Measurements from ENCODE around the gene KLK7.

Gene KLK7

DNA sequence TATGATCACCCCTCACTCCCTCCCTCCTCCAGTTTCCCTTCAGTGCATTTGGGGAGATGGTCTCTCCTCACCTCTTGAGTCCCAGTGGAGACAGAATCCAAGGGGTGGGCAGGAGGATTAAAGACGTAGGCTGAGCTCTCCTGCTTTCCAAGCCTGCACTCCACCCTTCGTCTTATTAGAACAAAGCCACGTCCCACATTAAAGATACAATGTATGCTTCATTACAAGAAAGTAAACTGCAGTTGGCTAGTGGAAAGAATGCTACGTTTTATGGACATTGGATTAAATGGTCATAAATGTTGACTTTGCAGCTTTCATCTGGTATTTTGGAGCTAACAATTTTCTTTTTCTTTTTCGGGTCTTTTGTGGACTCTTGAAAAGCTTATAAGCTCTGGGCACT lies 44.2 kb upstream of the KLK7 start:
- TF ChIP-seq CTCF (IDR thresholded peaks at IDR 0.05; ENCODE audit: poor library complexity, severe bottlenecking) = no peak
- H3K4me3 ChIP-seq (ENCODE audit: severe bottlenecking) = no peak overlapping the region
- ATAC-seq (ENCODE audit: low read depth) (no peak), DNase-seq (ENCODE audit: low spot score) (no peak)
- H3K36me3 ChIP-seq (ENCODE audit: low read depth) = no peaks in the 10 kb centered on the region
- peaks cover 3% of the 10 kb centered on the region for H3K27me3 ChIP-seq (ENCODE audit: insufficient read depth, poor library complexity, severe bottlenecking)
- no peak overlapping the region for H3K27ac ChIP-seq (ENCODE audit: poor library complexity, severe bottlenecking)
- no peaks in the 10 kb centered on the region for H3K9me3 ChIP-seq (ENCODE audit: severe bottlenecking)
- H3K4me1 ChIP-seq (ENCODE audit: insufficient read depth, poor library complexity, severe bottlenecking) = no peaks in the 10 kb centered on the region

GRCh38 chr19:51027126-51027806 lies 43.5 kb upstream of the KLK7 start:
- H3K9me3 ChIP-seq (ENCODE audit: severe bottlenecking) = no peaks in the 10 kb centered on the region
- H3K4me3 ChIP-seq (ENCODE audit: severe bottlenecking) = no peak overlapping the region
- no peak; the same call in 2 of the 3 replicates for ATAC-seq (ENCODE audit: low read depth)
- H3K27me3 ChIP-seq (ENCODE audit: insufficient read depth, poor library complexity, severe bottlenecking) = peaks cover 3% of the 10 kb centered on the region
- no peak for DNase-seq (ENCODE audit: low spot score)
- no peak for TF ChIP-seq CTCF (IDR thresholded peaks at IDR 0.05; ENCODE audit: poor library complexity, severe bottlenecking)
- H3K36me3 ChIP-seq (ENCODE audit: low read depth) = no peaks in the 10 kb centered on the region
- H3K27ac ChIP-seq (ENCODE audit: poor library complexity, severe bottlenecking) = no peak overlapping the region
- no peaks in the 10 kb centered on the region for H3K4me1 ChIP-seq (ENCODE audit: insufficient read depth, poor library complexity, severe bottlenecking)

DNA sequence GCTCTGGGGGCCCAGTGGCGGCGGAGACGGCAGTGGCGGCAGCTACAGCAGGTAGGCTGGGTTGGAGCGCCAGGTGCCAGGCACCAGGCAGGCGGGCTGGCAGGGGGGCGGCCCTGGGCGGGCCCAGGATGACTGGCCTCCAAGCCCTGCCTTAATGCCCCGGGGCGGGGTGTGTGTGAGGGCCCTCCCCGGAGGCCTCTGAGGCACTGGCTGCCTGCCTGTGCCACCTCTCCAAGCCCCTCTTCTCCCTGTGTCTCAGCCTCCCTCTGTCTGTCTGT lies 42.8 kb upstream of the KLK7 start, which contains the start of gene KLK11:
KLK11 (minus strand) TSS at position 63 of the 278 bp plus-strand sequence. CDS start 985 bp downstream, outside the sequence.
- Histone ChIP-seq H3K27me3 (ENCODE audit: insufficient read depth, poor library complexity, severe bottlenecking) (peaks cover 3% of the 10 kb centered on the region), H3K9me3 (ENCODE audit: severe bottlenecking) (no peaks in the 10 kb centered on the region), H3K36me3 (ENCODE audit: low read depth) (no peaks in the 10 kb centered on the region), H3K4me1 (ENCODE audit: insufficient read depth, poor library complexity, severe bottlenecking) (no peaks in the 10 kb centered on the region), H3K27ac (ENCODE audit: poor library complexity, severe bottlenecking) (no peak within 1 kb of the TSS), H3K4me3 (ENCODE audit: severe bottlenecking) (no peak within 1 kb of the TSS)
- TF ChIP-seq CTCF (IDR thresholded peaks at IDR 0.05; ENCODE audit: poor library complexity, severe bottlenecking) = no peak
- no peak for DNase-seq (ENCODE audit: low spot score)
- ATAC-seq (ENCODE audit: low read depth) = peak; percentile 55; the same call in 2 of the 3 replicates

- Histone ChIP-seq H3K4me3 (ENCODE audit: severe bottlenecking) (no peak overlapping the region), H3K27me3 (ENCODE audit: insufficient read depth, poor library complexity, severe bottlenecking) (peaks cover 3% of the 10 kb centered on the region), H3K27ac (ENCODE audit: poor library complexity, severe bottlenecking) (no peak overlapping the region), H3K36me3 (ENCODE audit: low read depth) (no peaks in the 10 kb centered on the region), H3K4me1 (ENCODE audit: insufficient read depth, poor library complexity, severe bottlenecking) (no peaks in the 10 kb centered on the region), H3K9me3 (ENCODE audit: severe bottlenecking) (no peaks in the 10 kb centered on the region)
- TF ChIP-seq CTCF (IDR thresholded peaks at IDR 0.05; ENCODE audit: poor library complexity, severe bottlenecking) = no peak
- ATAC-seq (ENCODE audit: low read depth) (no peak), DNase-seq (ENCODE audit: low spot score) (no peak)
Observed at GRCh38 chr19:51025809-51026553, 42.3 kb upstream of the KLK7 start.

GRCh38 chr19:51025401-51025800 lies 41.7 kb upstream of the KLK7 start:
- no peaks in the 10 kb centered on the region for H3K36me3 ChIP-seq (ENCODE audit: low read depth)
- H3K27me3 ChIP-seq (ENCODE audit: insufficient read depth, poor library complexity, severe bottlenecking) = peaks cover 3% of the 10 kb centered on the region
- H3K4me1 ChIP-seq (ENCODE audit: insufficient read depth, poor library complexity, severe bottlenecking) = no peaks in the 10 kb centered on the region
- no peak for TF ChIP-seq CTCF (IDR thresholded peaks at IDR 0.05; ENCODE audit: poor library complexity, severe bottlenecking)
- H3K4me3 ChIP-seq (ENCODE audit: severe bottlenecking) = no peak overlapping the region
- no peak for DNase-seq (ENCODE audit: low spot score)
- H3K27ac ChIP-seq (ENCODE audit: poor library complexity, severe bottlenecking) = no peak overlapping the region
- ATAC-seq (ENCODE audit: low read depth) = no peak
- H3K9me3 ChIP-seq (ENCODE audit: severe bottlenecking) = no peaks in the 10 kb centered on the region
